HG03460 (cell line): ENCODE results near the gene PTPRO.

Experiments used
- ATAC-seq: cut with Tn5 transposase; IDR thresholded peaks from one replicate; pipeline ENCODE4 v1.9.1; 2021; ENCODE audit not compliant: unreplicated experiment

Gene PTPRO

GRCh38 chr12:15346488-15346887 is 24.2 kb downstream of the PTPRO start:
- ATAC-seq: no peak

GRCh38 chr12:15350643-15351042 is 28.3 kb downstream of the PTPRO start:
- ATAC-seq: no peak

GRCh38 chr12:15355766-15356165 is 33.5 kb downstream of the PTPRO start:
- no peak for ATAC-seq

GRCh38 chr12:15356951-15357364 is 34.6 kb downstream of the PTPRO start:
- no peak for ATAC-seq

GRCh38 chr12:15364221-15365160 is 42.2 kb downstream of the PTPRO start:
- no peak for ATAC-seq

- no peak for ATAC-seq
Measured at GRCh38 chr12:15368812-15369211, 46.5 kb downstream of the PTPRO start.

- no peak for ATAC-seq
Measured at GRCh38 chr12:15372352-15372751, 50.0 kb downstream of the PTPRO start.

- no peak for ATAC-seq
Measured at GRCh38 chr12:15387772-15388171, 65.5 kb downstream of the PTPRO start.

GRCh38 chr12:15389561-15389960 is 67.3 kb downstream of the PTPRO start:
- no peak for ATAC-seq

GRCh38 chr12:15393037-15393436 is 70.7 kb downstream of the PTPRO start:
- no peak for ATAC-seq

- ATAC-seq: no peak
Measured at GRCh38 chr12:15393995-15394394, 71.7 kb downstream of the PTPRO start.

- ATAC-seq: no peak
Measured at GRCh38 chr12:15404485-15404884, 82.2 kb downstream of the PTPRO start.

GRCh38 chr12:15405606-15406005 is 83.3 kb downstream of the PTPRO start:
- ATAC-seq: no peak

GRCh38 chr12:15407025-15407424 is 84.7 kb downstream of the PTPRO start:
- ATAC-seq: no peak

GRCh38 chr12:15411842-15412241 is 89.5 kb downstream of the PTPRO start:
- no peak for ATAC-seq

GRCh38 chr12:15417691-15418090 is 95.4 kb downstream of the PTPRO start:
- no peak for ATAC-seq

GRCh38 chr12:15423629-15424028 is 101.3 kb downstream of the PTPRO start:
- no peak for ATAC-seq

- no peak for ATAC-seq
Measured at GRCh38 chr12:15427913-15428312, 105.6 kb downstream of the PTPRO start.

- no peak for ATAC-seq
Measured at GRCh38 chr12:15428632-15429031, 106.3 kb downstream of the PTPRO start.

GRCh38 chr12:15429262-15429661 is 107.0 kb downstream of the PTPRO start:
- no peak for ATAC-seq

GRCh38 chr12:15435597-15435996 is 113.3 kb downstream of the PTPRO start:
- ATAC-seq: no peak

GRCh38 chr12:15439459-15439858 is 117.2 kb downstream of the PTPRO start:
- ATAC-seq: no peak

- ATAC-seq: no peak
Measured at GRCh38 chr12:15443050-15443449, 120.7 kb downstream of the PTPRO start.
